Medulla oblongata (tissue), 1 donor: ENCODE data around the gene DYRK2.

ENCODE experiments used
- DNase-seq: peaks from one replicate; pipeline ENCODE4 v3.0.0-alpha.2; 2015; ENCODE audit errors: extremely low spot score

The DYRK2 gene

DNA sequence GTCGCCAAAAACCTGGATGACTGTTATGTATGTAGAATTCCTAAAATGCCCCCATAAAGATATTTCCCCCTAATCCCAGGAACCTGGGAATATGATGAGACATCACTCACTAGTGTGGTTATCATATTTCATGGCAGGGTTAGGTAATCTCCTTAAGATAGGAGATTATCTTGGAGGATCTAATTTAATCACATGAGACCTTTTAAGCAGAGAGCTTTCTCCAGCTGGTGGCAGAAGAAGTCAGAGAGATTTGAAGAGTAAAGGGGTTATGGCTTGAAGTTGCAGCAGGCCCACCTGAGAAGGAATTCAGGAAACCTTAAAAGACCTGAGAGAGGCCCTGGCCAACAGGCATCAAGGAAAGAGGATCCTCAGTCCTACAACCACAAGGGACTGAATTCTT, 53.6 kb downstream of the DYRK2 start:
- no peak for DNase-seq

GRCh38 chr12:67704071-67704470, 55.5 kb downstream of the DYRK2 start:
- no peak for DNase-seq

DNA sequence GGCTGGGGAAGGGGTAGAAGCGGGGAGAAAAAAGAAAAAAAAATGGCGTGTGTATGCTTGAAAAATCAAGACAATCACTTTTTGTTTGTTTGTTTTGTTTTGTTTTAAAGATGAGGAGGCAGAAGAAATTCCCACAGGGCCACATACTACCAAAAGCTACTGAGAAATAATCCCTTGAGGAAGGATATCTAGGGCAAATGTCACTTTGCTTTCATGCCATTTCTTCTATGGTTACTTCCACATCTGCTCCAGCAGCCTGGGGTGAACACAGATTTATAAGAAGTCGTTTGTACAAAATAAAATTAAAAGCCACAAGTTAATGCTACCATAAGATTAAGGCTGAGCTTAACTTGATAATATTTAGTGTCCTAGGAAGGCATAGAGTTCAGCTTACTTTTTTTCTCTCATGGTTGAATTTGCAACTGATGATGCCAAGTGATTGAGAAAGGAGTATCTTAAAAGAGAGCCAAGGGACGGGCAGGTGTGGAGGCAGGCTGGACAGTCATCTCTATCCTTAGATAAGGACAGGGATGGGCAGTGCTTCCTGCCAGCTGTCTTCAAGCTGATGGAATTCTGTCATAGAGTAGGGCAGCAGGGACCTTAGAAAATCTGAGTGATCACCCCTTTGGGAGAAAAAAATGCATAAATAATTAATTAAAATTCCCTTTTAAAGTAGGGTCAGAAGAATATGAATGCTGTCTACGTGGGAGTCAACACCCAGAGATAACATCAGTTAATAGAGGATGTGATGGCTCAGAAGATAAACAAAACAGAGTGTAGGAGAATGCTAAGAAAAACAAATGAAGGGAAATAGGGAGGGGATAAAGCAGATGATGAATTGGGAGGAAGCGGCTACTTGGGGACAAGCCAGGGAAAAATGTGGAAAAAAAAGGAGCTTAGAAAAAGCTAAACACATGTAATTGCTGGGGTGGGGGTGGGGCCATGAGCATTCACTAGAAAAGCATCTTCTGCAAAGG, 57.1 kb downstream of the DYRK2 start:
- no peak for DNase-seq

GRCh38 chr12:67709367-67709954, 60.9 kb downstream of the DYRK2 start:
- no peak for DNase-seq

DNA sequence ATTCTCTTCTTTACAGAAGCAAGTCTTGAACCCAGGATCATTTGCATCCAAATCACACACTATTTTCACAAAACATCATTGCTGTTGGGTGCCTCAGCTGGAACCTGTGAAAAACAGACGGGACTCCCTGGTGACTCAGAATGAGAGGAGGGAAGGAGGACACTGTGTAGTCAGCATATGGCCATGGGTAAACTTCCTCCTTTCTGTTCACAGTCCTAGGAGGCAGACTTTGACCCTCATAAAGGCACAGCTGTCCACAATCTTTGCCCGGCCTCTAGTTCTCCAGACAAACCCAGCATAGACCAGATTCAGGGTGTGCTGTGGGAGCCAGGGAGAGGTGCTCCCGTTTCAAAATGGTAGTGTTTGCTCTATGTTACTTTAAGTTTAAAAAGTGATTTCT, 62.0 kb downstream of the DYRK2 start:
- DNase-seq, result peak; percentile 81

DNA sequence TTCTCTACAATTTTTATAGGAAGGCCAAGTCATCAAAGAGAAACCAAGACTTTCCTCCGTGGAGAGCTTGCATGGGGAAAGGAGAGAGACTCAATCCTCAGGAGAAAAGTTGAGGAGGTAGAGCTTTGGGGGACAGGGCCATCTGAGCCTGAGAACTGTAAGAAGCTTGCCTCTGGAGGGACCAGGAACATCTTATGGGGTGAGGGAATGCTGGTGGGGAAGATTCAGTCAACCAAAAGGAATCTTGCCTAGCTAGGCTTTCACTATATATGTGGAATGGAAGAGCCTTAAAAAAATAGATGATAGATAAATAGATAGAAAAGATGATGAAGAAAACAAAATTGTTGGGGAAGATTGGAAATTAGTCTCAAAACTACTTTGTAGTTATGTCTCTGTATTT, 63.5 kb downstream of the DYRK2 start:
- no peak for DNase-seq

- DNase-seq, result no peak
Observed at GRCh38 chr12:67714648-67715047, 66.1 kb downstream of the DYRK2 start.
